GM21717 (cell line): ENCODE measurements around the gene USF3.
"Not testable (repeated sequence)": the region's sequence is repeated elsewhere in the genome, so short reads cannot be mapped to it uniquely, and the experiment has no call there.

Source experiments
- ATAC-seq: cut with Tn5 transposase; IDR thresholded peaks from one replicate; pipeline ENCODE4 v1.9.1; 2021; ENCODE audit warnings: mild to moderate bottlenecking, moderate library complexity; ENCODE audit not compliant: unreplicated experiment

Gene USF3

GRCh38 chr3:113659101-113659541 lies 37.3 kb downstream of the USF3 start:
- ATAC-seq: no peak

DNA sequence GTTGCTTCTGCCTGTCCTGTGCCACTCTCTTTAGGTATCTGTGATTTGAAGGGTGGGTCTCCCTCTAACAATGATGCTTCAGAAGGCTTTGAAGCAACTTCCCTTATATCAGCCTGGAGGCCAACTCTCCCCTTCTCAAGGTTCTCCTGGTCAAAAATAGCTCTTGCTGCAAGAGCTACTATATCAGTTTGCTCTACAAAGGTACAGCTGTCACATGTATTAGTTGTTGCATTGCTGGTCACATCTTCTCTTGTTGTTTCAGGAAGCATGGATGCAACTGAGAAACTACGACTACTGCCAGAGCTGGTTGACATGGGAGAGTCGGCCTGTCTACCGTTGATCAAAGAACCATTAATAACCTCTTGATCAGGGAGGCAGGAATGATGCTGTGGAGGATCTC lies 38.3 kb downstream of the USF3 start:
- no peak for ATAC-seq

DNA sequence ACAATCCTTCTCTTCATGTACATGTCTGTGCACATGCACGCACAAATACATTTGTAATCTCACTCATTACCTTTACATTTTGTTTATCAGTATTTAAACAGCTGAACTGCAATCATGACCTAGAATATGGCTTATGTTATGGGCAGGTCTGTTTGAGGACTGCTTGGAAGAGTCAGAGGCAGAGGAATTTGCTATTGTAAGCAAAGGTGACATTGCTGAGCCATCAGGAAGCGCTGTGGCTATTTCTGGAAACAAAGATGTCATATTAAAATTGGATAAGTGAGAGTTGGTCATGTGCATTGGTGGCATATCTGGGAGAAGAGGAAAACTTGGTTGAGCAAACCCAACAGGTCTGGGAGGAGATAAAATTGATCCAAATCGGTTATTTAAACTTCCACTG lies 41.6 kb downstream of the USF3 start:
- no peak for ATAC-seq

DNA sequence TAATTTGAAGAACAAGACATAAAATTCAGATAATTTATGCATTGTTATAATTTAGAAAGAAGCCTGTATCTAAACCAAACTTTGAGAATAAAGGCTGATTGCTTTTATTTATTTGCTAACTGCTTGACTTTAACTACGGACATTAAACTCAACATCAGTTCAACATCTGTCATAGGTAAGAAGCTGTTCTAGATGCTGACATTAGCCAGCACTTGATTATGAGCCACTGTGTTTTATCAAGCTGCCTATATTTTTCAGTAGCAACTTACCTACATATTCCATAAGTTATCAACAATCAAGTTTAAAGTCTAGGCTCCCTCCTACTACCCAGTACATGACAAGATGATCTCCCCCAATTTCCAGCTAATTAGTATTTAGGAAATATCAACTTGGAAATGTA lies 42.1 kb downstream of the USF3 start:
- no peak for ATAC-seq

DNA sequence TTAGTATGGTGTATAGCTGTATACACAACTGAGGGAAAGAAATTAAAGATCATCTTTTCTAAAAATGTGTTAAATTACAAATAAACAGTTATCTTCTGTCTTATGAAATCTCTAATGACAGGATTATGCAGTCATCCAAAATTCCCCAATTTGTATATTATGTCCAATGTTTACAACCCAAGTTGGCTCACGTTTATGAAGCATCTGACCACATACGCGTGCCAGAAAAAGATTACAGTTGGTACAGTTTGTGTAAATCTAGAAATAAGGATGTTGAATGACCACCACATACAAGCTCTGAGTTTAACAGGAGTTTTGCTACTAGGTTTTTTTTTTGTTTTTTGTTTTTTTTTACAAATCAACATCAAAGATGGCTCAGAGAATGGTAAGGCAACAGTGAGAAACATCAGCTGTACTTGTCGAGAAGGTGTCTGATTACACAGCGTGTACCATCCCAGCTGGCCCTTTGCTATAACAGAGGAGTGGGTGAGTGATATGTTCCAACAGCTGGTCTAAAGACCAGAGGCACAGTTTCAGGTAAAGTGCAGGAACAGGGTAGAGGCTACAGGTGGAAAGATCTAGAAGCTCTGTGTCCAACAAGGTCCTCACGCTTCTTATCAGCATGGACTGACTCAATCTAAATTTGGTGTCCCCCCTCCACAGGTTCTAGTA lies 47.1 kb downstream of the USF3 start:
- no peak for ATAC-seq

DNA sequence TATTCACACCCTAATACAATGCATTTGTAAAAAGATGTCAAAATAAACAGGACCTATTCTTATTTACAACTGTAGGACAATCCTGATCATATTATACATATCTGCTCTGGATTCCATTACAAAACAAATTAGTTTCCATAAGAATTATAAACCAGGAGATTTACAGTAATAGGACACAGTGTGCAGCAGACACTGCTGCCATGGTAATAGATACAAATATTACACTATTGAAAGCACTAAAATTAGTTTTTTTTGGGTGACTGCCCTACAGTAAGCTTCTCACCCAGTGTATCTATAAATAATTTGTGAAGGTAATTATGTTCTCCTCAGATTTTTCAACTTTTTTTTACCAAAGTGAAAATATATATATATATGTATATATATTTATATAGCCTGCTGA lies 47.9 kb downstream of the USF3 start:
- no peak for ATAC-seq

- ATAC-seq: no peak
Measured at GRCh38 chr3:113643583-113643982, 52.9 kb downstream of the USF3 start.

GRCh38 chr3:113638910-113639309 lies 57.5 kb downstream of the USF3 start:
- no peak for ATAC-seq

DNA sequence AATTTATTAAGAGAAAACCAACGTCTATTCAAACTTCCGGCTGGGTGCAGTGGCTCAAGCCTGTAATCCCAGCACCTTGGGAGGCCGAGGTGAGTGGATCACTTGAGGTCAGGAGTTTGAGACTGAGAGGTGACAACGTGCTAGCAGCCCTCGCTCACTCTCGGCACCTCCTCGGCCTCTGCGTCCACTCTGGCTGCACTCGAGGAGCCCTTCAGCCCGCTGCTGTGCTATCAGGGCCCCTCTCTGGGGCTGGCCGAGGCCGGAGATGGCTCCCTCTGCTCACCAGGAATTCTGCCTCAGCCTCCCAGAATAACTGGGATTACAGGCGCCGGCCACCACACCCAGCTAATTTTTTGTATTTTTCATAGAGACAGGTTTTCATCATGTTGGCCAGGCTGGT lies 58.7 kb downstream of the USF3 start:
- no peak for ATAC-seq

DNA sequence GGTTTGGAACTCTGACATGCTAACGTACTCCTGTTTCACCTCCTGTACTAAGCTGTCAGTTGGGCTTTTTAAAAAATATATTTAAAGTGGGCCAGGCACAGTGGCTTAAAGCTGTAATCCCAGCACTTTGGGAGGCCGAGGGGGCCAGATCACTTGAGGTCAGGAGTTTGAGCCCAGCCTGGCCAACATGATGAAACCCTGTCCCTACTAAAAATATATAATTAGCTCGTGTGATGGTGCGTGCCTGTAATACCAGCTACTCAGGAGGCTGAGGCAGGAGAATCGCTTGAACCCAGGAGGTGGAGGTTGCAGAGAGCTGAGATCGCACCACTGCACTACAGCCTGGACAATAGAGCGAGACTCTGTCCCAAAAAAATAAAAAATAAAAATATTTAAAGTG lies 60.4 kb downstream of the USF3 start:
- not testable (repeated sequence) for ATAC-seq

DNA sequence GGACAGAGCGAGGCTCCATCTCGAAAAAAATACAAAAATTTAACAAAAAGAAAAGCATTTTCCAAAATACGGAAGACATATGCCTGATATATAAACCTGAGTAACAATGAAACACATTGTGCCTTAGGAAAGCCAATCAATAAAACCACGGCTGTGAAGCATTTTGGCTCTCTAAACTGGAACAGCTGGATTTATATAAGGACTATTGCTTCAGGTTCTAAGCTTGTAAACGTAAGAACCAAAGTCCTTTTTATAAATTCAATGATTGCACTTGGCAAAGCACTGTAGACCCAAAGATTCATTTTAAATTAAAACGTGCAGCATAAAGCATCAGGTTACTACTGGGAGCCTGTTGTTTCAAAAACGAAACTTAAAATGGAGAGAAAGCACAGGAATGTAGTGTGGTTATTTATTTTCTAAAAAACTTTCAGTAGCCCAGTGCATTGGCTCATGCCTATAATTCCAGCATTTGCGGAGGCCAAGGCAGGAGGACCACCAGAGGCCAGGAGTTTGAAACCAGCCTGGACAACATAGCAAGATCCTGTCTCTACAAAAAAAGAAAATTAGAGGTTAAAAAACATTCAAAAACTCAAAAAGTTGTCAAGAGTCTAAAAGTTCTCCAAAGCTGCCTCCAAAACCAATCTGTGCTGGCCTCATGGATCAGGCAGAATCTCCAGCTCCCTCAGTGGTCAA lies 61.5 kb downstream of the USF3 start:
- no peak for ATAC-seq

DNA sequence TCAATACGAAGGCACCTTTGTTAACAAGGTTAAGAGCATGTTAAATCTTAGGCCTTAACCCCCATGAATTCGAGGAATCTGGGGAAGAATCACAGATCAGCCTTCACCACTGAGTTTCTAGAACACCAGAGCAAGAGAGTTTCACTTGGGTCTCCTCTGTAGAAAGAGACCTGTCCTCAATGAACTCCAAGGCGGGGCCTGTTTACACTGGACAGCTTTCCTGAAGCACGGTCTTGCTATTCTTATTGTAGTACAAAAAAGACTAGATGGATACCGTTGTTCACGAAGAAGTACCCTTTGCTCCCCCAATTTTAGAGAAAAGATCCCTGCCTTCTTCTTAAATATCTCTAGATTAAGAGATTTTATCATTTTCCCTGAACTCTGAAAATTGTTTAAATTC lies 64.9 kb downstream of the USF3 start:
- no peak for ATAC-seq

GRCh38 chr3:113630956-113631542 lies 65.4 kb downstream of the USF3 start:
- no peak for ATAC-seq

DNA sequence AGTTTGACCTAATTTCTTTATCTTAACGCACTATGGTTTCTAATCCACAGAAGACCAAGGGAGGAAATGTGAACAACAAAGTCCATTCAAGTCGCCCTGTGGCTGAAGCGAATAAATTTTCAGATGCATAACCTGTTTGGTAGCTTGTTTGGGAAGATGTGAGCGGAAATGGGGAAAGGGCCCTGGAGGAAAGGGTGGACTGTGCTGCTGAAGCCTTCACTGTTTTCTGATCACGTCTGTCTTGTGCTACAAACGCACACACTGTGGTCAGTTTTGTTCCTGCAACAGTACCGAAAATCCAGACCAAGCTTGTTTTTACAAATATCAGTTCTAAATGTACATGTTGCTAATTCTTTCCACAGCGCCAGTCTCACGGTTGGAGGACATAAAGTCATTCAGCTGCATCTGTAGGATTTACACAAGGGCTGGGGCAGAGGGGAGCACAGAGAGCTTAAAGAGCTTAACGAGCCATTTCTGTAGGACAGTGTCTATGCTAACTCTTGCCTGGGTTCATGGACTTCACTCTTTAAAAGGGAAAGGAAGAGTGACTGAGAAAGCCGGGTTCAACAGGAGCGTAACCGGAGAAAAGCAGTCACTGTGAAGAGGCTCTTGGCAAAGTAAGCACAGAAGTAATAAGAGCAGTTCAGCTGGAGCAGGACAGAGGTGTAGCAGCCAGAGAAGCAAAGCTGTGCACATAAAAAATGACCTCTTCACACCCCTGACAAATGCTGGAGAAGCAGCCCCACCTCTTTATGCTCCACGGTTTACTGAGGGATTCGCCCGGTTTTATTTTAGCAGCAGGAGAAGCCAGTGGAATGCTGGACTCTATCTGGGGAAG lies 66.6 kb downstream of the USF3 start:
- ATAC-seq: no peak

GRCh38 chr3:113628788-113629187 lies 67.7 kb downstream of the USF3 start:
- no peak for ATAC-seq

- no peak for ATAC-seq
Measured at GRCh38 chr3:113628316-113628715, 68.1 kb downstream of the USF3 start.

DNA sequence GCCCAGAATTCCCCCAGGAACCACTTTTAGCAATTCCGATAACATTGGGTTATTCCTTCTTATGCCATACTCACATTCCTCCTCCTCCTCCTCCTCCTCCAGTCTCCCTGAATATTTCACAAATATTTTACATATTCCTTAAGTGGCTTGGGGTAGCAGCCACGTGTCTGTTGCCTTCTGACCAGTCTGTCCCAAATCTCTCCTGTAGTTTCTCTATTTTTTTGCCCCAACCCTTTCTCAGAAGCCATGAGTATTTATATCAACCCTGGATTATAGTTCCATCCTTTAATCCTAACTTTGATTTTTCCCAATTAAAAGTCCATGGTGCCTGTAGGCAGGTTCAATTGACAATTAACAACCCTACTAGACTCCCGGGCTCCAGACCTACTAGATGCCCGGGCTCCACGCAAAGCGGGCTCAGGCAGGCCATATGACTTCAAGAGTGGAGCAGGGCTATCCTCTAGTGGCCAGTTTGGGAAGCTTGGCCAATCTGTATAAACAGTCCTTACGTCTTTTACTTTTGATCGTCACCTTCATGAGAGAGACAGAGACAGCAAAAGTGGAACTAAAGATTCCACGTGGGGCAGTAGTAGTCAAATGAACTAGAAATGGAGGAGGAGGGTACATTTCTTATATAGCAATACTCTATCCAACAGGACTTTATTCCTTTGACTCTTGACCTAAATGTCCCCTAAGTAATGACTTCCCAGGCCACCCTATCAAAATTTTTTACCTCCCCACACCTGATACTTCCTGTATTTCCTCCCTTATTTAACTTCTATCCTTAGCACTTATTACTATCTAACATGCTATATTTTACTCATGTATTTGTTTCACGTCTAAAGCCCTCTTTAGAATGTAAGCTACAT lies 69.7 kb downstream of the USF3 start:
- ATAC-seq: no peak

DNA sequence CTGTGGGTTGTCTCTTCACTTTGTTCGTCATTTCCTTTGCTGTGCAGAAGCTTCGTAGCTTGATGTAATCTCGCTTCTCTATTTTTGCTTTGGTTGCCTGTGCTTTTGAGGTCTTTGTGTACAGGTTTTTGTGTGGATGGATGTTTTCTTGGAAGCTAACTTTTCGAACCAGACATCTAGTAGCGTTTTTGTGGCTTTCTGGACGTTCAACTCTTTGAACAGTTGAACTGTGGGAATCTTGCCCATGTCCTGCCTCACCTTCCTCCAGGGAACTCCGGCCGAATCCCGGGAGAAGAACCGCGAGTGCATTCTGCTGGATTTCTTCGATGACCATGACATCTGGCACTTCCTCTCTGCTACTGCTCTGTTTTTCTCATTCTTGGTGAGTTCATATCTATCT lies 70.6 kb downstream of the USF3 start:
- ATAC-seq: no peak

GRCh38 chr3:113623811-113624210 lies 72.6 kb downstream of the USF3 start:
- ATAC-seq: no peak

DNA sequence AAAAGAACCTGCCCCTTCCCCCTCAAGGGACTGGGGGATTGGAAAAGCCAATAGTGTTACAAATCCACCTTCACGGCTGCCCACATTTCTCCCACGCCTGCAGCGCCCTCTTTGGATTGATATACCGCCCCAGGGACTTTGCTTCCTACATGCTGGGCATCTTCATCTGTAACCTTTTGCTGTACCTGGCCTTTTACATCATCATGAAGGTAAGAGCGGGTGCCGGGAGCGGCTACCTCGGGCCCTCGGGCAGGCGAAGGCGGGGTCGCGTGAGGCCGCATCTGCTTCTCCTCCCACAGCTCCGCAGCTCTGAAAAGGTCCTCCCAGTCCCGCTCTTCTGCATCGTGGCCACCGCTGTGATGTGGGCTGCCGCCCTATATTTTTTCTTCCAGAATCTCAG lies 73.1 kb downstream of the USF3 start:
- ATAC-seq: no peak

- no peak for ATAC-seq
Measured at GRCh38 chr3:113620091-113620490, 76.4 kb downstream of the USF3 start.
